B cell (primary cell): ENCODE results near the gene TEAD3.

Experiments
- EZH2 ChIP-seq: IDR thresholded peaks from 2 replicates; pipeline ENCODE4 v1.6.1; 2012; ENCODE audit warnings: borderline replicate concordance, low read depth, mild to moderate bottlenecking, moderate library complexity, low read length; ENCODE audit not compliant: insufficient read depth, poor library complexity, severe bottlenecking
- TF ChIP-seq, protein P1 (sequence below): fragments of 200-600 bp; IDR thresholded peaks from one replicate; pipeline ENCODE4 v1.8.0; 2022; ENCODE audit warnings: antibody characterized with exemption, mild to moderate bottlenecking

DNA sequence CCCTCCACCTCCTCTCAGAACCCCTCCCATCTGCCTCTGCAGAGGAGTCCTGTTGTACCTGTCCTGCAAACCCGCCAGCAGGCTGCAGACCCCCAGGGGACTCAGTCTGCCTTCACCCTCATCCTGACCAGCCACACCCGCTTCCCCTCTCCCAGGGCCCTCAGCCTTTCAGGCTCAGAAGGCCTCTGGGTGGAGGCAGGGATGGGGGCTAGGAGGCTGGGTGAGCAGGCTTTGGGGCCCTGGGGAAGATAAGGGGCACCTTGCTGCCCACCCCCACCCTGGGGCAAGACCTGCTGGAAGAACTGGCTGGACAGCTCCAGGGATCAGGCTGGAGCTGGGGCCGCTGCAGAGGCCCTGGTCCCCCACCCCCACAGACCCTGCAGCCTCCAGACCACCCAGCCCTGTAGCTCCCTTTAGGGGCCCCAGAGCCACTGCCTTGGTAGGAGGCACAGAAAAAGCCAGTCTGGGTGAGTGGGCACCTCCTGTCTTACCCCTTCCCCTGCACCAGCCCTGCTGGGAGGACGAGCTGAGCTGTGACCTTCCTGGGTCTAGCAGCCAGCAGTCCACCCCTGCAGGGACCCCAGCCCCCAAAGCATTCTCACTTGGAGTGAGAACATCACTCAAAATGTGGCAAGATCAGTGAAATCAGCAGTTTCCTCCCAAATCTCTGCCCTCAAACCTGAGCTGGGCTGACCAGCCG, 5.2 kb downstream of the TEAD3 start:
- TF ChIP-seq, protein P1, sequence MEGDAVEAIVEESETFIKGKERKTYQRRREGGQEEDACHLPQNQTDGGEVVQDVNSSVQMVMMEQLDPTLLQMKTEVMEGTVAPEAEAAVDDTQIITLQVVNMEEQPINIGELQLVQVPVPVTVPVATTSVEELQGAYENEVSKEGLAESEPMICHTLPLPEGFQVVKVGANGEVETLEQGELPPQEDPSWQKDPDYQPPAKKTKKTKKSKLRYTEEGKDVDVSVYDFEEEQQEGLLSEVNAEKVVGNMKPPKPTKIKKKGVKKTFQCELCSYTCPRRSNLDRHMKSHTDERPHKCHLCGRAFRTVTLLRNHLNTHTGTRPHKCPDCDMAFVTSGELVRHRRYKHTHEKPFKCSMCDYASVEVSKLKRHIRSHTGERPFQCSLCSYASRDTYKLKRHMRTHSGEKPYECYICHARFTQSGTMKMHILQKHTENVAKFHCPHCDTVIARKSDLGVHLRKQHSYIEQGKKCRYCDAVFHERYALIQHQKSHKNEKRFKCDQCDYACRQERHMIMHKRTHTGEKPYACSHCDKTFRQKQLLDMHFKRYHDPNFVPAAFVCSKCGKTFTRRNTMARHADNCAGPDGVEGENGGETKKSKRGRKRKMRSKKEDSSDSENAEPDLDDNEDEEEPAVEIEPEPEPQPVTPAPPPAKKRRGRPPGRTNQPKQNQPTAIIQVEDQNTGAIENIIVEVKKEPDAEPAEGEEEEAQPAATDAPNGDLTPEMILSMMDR, result no peak
- TF ChIP-seq EZH2, result no peak
